ENCODE results near the gene FGFBP1. TPM values are rescaled to one million over a fixed set of nuclear protein-coding genes. Genes with fewer than 3 reads are reported as not detected.

Gene FGFBP1
- total RNA-seq, 1 experiment from 2014 or later, result 5.0 TPM

GRCh38 chr4:15912961-15913630 is 25.4 kb downstream of the FGFBP1 start:
- CTCF ChIA-PET, result interaction anchor here (1.1 to 1.2 kb wide), 2 partner anchors 18 to 43 kb away, joined by 3 to 4 read pairs; no protein-coding TSS in a partner anchor
- Mint-ChIP-seq H3K36me3 (ENCODE audit: insufficient read depth, unreplicated experiment) (peaks cover 5% of the 10 kb centered on the region), H3K4me3 (ENCODE audit: low read depth, unreplicated experiment) (no peak overlapping the region), H3K27me3 (ENCODE audit: unreplicated experiment) (no peaks in the 10 kb centered on the region), H3K9me3 (ENCODE audit: low read depth, unreplicated experiment) (peaks cover 3% of the 10 kb centered on the region), H3K4me1 (ENCODE audit: low read depth, unreplicated experiment) (peaks cover 28% of the 10 kb centered on the region), H3K27ac (ENCODE audit: unreplicated experiment) (peak overlapping the region; percentile 83)
- no peak for TF ChIP-seq CTCF (IDR thresholded peaks at IDR 0.05; ENCODE audit: unreplicated experiment)
- intact Hi-C loops (cut with micrococcal nuclease; ENCODE audit: unreplicated experiment), result no loop called here
- TSS peak; percentile 35 for BruUV-seq (replicated peaks)
- DNase-seq, result no peak

- BruUV-seq (replicated peaks), result no TSS peak
- Mint-ChIP-seq H3K4me1 (ENCODE audit: low read depth, unreplicated experiment) (peaks cover 23% of the 10 kb centered on the region), H3K27me3 (ENCODE audit: unreplicated experiment) (no peaks in the 10 kb centered on the region), H3K9me3 (ENCODE audit: low read depth, unreplicated experiment) (peaks cover 3% of the 10 kb centered on the region), H3K27ac (ENCODE audit: unreplicated experiment) (peak overlapping the region; percentile 83), H3K4me3 (ENCODE audit: low read depth, unreplicated experiment) (no peak overlapping the region), H3K36me3 (ENCODE audit: insufficient read depth, unreplicated experiment) (peaks cover 5% of the 10 kb centered on the region)
- CTCF ChIA-PET, result no interaction called here
- intact Hi-C loops (cut with micrococcal nuclease; ENCODE audit: unreplicated experiment), result no loop called here
- no peak for DNase-seq
- no peak for TF ChIP-seq CTCF (IDR thresholded peaks at IDR 0.05; ENCODE audit: unreplicated experiment)
These were observed 26.3 kb downstream of the FGFBP1 start for GRCh38 chr4:15912236-15912635.

- Mint-ChIP-seq H3K4me1 (ENCODE audit: low read depth, unreplicated experiment) (peaks cover 14% of the 10 kb centered on the region), H3K27ac (ENCODE audit: unreplicated experiment) (peak overlapping the region; percentile 34), H3K4me3 (ENCODE audit: low read depth, unreplicated experiment) (no peak overlapping the region), H3K36me3 (ENCODE audit: insufficient read depth, unreplicated experiment) (peaks cover 15% of the 10 kb centered on the region), H3K27me3 (ENCODE audit: unreplicated experiment) (no peaks in the 10 kb centered on the region), H3K9me3 (ENCODE audit: low read depth, unreplicated experiment) (peaks cover 3% of the 10 kb centered on the region)
- intact Hi-C loops (cut with micrococcal nuclease; ENCODE audit: unreplicated experiment), result no loop called here
- no peak for TF ChIP-seq CTCF (IDR thresholded peaks at IDR 0.05; ENCODE audit: unreplicated experiment)
- no peak for DNase-seq
- no TSS peak for BruUV-seq (replicated peaks)
- CTCF ChIA-PET, result no interaction called here
These were observed 28.2 kb downstream of the FGFBP1 start for GRCh38 chr4:15910155-15910940.

GRCh38 chr4:15907430-15907829 is 31.1 kb downstream of the FGFBP1 start:
- CTCF ChIA-PET, result interaction anchor here (0.6 to 2.9 kb wide), 3 partner anchors 14 to 209 kb away, joined by 3 to 16 read pairs (median 3); no protein-coding TSS in a partner anchor
- no TSS peak for BruUV-seq (replicated peaks)
- H3K9me3 Mint-ChIP-seq (ENCODE audit: low read depth, unreplicated experiment), result peaks cover 14% of the 10 kb centered on the region
- no peak for TF ChIP-seq CTCF (IDR thresholded peaks at IDR 0.05; ENCODE audit: unreplicated experiment)
- H3K27ac Mint-ChIP-seq (ENCODE audit: unreplicated experiment), result peak overlapping the region; percentile 67
- intact Hi-C loops (cut with micrococcal nuclease; ENCODE audit: unreplicated experiment), result loop anchor here (5.0 kb wide), 1 partner anchor 300 kb away; no protein-coding TSS in a partner anchor
- H3K4me3 Mint-ChIP-seq (ENCODE audit: low read depth, unreplicated experiment), result no peak overlapping the region
- H3K36me3 Mint-ChIP-seq (ENCODE audit: insufficient read depth, unreplicated experiment), result peaks cover 11% of the 10 kb centered on the region
- H3K4me1 Mint-ChIP-seq (ENCODE audit: low read depth, unreplicated experiment), result peaks cover 18% of the 10 kb centered on the region
- H3K27me3 Mint-ChIP-seq (ENCODE audit: unreplicated experiment), result no peaks in the 10 kb centered on the region
- no peak for DNase-seq
